HL-60 (cell line): ENCODE results near the gene TSC22D1.

Source experiments
- POLR2AphosphoS5 ChIP-seq: IDR thresholded peaks from 2 replicates; pipeline ENCODE4 v1.6.1; 2012; ENCODE audit warnings: low read depth
- TF ChIP-seq, protein P1 (sequence below): IDR thresholded peaks from one replicate; pipeline ENCODE4 v1.5.1; 2011; ENCODE audit warnings: low read length, control low read depth, inconsistent platforms; ENCODE audit not compliant: insufficient read depth
- TF ChIP-seq, protein P2 (sequence below): IDR thresholded peaks from 2 replicates; pipeline ENCODE4 v1.6.1; 2012; ENCODE audit warnings: low read depth; ENCODE audit not compliant: insufficient replicate concordance

DNA sequence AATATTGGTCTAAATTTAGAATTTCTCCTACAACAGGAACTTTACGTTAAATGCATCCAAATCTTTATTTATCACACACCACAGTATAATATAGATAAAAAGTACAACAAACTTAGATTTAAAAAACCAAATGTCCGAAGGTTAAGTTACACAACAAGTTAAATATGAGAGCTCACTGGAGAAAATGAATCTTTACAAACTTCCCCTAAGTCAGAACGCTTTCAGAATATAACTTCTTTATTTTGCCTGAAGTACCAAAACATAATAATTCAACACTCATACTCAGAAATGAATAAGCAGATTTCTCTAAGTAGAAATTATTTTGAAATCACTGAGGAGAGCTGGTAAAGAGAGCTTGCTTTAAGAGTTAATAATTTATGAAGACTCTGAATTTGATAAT is 33.8 kb downstream of the TSC22D1 start:
- no peak for TF ChIP-seq POLR2AphosphoS5
- TF ChIP-seq, protein P1, sequence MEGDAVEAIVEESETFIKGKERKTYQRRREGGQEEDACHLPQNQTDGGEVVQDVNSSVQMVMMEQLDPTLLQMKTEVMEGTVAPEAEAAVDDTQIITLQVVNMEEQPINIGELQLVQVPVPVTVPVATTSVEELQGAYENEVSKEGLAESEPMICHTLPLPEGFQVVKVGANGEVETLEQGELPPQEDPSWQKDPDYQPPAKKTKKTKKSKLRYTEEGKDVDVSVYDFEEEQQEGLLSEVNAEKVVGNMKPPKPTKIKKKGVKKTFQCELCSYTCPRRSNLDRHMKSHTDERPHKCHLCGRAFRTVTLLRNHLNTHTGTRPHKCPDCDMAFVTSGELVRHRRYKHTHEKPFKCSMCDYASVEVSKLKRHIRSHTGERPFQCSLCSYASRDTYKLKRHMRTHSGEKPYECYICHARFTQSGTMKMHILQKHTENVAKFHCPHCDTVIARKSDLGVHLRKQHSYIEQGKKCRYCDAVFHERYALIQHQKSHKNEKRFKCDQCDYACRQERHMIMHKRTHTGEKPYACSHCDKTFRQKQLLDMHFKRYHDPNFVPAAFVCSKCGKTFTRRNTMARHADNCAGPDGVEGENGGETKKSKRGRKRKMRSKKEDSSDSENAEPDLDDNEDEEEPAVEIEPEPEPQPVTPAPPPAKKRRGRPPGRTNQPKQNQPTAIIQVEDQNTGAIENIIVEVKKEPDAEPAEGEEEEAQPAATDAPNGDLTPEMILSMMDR: no peak
- TF ChIP-seq, protein P2, sequence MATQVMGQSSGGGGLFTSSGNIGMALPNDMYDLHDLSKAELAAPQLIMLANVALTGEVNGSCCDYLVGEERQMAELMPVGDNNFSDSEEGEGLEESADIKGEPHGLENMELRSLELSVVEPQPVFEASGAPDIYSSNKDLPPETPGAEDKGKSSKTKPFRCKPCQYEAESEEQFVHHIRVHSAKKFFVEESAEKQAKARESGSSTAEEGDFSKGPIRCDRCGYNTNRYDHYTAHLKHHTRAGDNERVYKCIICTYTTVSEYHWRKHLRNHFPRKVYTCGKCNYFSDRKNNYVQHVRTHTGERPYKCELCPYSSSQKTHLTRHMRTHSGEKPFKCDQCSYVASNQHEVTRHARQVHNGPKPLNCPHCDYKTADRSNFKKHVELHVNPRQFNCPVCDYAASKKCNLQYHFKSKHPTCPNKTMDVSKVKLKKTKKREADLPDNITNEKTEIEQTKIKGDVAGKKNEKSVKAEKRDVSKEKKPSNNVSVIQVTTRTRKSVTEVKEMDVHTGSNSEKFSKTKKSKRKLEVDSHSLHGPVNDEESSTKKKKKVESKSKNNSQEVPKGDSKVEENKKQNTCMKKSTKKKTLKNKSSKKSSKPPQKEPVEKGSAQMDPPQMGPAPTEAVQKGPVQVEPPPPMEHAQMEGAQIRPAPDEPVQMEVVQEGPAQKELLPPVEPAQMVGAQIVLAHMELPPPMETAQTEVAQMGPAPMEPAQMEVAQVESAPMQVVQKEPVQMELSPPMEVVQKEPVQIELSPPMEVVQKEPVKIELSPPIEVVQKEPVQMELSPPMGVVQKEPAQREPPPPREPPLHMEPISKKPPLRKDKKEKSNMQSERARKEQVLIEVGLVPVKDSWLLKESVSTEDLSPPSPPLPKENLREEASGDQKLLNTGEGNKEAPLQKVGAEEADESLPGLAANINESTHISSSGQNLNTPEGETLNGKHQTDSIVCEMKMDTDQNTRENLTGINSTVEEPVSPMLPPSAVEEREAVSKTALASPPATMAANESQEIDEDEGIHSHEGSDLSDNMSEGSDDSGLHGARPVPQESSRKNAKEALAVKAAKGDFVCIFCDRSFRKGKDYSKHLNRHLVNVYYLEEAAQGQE: no peak
